ENCODE results near the gene ERP44.

DNA sequence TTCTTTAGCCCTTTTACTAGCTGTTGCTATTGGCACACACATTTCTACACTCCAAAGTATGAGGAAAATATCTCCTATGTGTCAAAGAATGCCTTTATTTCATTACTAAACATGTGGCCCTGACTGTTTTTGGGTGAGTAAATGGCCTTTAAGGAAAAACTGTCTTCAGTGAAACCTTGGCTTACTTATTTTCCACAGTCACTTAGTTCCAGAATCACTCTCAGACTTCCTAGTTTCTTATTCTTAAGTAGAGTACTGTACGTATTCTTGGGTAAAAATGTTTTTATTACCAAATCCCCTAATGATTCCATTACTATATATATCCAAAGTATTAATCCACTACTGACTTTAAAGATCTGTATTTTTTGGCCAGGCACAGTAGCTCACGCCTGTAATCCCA is 27.5 kb downstream of the ERP44 start:
- TF ChIP-seq GATA2 (IDR thresholded peaks at IDR 0.05; ENCODE audit: low read depth, low read length): no peak
- no peak for TF ChIP-seq GATA3 (IDR thresholded peaks at IDR 0.05; ENCODE audit: low read depth, low read length)
